Activated B cell treated with CpG ODN at 0.5 μM for 24 hours (primary cell): ENCODE results near the gene SETD1B. TPM values are rescaled to one million over a fixed set of nuclear protein-coding genes. Genes with fewer than 3 reads are reported as not detected.
A peak's percentile ranks its signal among the peaks of the same experiment; 100 is the strongest.
"Not testable (repeated sequence)": the region's sequence is repeated elsewhere in the genome, so short reads cannot be mapped to it uniquely, and the experiment has no call there.

ENCODE experiments used
- ATAC-seq: fragments of 200-7000 bp; cut with Tn5 transposase; one replicate; pipeline ENCODE4 v1.10.0; 2021; ENCODE audit warnings: low read depth, mild to moderate bottlenecking, moderate library complexity
- CTCF ChIA-PET: fragments of 350-600 bp; sonication (Branson Sonifier 250); formaldehyde crosslinking; loops from one replicate; lab custom pipeline; 2021; ENCODE audit warnings: antibody characterized with exemption; lab: Charles Lee
- POLR2A ChIA-PET: fragments of 350-600 bp; sonication (Branson Sonifier 250); formaldehyde crosslinking; loops from one replicate; lab custom pipeline; 2021; ENCODE audit warnings: antibody characterized with exemption; lab: Charles Lee
- DNase-seq: peaks from one replicate; pipeline ENCODE4 v3.0.0; 2022
- H3K27ac Mint-ChIP-seq: one replicate; pipeline ENCODE4 v1.8.0; 2020; ENCODE audit warnings: mixed read lengths
- H3K27me3 Mint-ChIP-seq: one replicate; pipeline ENCODE4 v1.8.0; 2021; ENCODE audit warnings: mixed read lengths
- H3K36me3 Mint-ChIP-seq: one replicate; pipeline ENCODE4 v1.8.0; 2021; ENCODE audit warnings: low read depth, mixed read lengths
- H3K4me1 Mint-ChIP-seq: one replicate; pipeline ENCODE4 v1.8.0; 2021; ENCODE audit warnings: mixed read lengths
- H3K4me3 Mint-ChIP-seq: one replicate; pipeline ENCODE4 v1.8.0; 2020; ENCODE audit warnings: mild to moderate bottlenecking, mixed read lengths
- H3K9me3 Mint-ChIP-seq: one replicate; pipeline ENCODE4 v1.8.0; 2020; ENCODE audit warnings: mixed read lengths
- intact Hi-C: fragments of 100-400 bp; cut with micrococcal nuclease; formaldehyde crosslinking; loops from one replicate; pipeline ENCODE4 v1.15.1; 2024
- total RNA-seq: library from RNA; stranded (reverse); gene quantifications from 2 replicates; pipeline ENCODE4 v1.2.3, GENCODE V29; 2022
- TF ChIP-seq, protein P1 (sequence below): fragments of 200-600 bp; IDR thresholded peaks from one replicate; pipeline ENCODE4 v1.8.0; 2022; ENCODE audit warnings: antibody characterized with exemption, mild to moderate bottlenecking

Gene SETD1B
- total RNA-seq, 1 donor from 2014 or later = 40.3 TPM

DNA sequence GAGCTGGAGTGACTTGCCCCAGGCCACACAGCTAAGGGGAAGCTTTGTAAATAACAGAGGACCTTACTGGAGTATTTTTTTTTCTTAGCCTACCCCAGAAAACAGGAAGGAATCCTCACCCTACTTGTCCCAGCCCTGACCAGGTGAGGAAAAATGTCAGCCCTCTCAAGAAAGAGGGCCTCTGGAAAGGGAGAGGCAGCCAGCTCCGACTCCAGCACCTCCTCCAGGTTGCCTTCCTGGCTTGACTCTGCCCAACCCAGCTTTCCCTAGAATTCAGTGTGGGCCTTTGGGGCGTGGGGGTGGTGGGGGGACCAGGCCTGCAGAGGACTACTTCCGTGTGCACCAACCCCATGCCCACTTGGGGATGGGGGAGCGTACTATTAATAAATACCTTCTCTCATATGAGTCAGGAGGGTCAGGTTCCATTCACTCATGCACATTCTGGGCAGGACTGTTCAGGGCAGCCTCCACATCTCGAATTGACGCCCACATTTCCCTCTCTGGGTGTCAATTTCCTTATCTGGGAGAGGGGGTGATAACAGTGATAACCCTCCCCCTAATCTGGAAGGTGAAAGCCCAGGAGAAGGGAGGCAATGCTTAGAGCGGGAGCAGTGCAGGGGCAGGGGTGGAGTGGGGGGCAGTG is 15.5 kb upstream of the SETD1B start:
- H3K27me3 Mint-ChIP-seq = no peaks in the 10 kb centered on the region
- H3K4me1 Mint-ChIP-seq = peaks cover 90% of the 10 kb centered on the region
- peak overlapping the region; percentile 99 for H3K27ac Mint-ChIP-seq
- H3K36me3 Mint-ChIP-seq = peaks cover 61% of the 10 kb centered on the region
- TF ChIP-seq, protein P1, sequence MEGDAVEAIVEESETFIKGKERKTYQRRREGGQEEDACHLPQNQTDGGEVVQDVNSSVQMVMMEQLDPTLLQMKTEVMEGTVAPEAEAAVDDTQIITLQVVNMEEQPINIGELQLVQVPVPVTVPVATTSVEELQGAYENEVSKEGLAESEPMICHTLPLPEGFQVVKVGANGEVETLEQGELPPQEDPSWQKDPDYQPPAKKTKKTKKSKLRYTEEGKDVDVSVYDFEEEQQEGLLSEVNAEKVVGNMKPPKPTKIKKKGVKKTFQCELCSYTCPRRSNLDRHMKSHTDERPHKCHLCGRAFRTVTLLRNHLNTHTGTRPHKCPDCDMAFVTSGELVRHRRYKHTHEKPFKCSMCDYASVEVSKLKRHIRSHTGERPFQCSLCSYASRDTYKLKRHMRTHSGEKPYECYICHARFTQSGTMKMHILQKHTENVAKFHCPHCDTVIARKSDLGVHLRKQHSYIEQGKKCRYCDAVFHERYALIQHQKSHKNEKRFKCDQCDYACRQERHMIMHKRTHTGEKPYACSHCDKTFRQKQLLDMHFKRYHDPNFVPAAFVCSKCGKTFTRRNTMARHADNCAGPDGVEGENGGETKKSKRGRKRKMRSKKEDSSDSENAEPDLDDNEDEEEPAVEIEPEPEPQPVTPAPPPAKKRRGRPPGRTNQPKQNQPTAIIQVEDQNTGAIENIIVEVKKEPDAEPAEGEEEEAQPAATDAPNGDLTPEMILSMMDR = no peak
- CTCF ChIA-PET = interaction anchor here (0.6 to 1.7 kb wide), 5 partner anchors 12 to 99 kb away, joined by 3 to 5 read pairs (median 3); no protein-coding TSS in a partner anchor
- no peaks in the 10 kb centered on the region for H3K9me3 Mint-ChIP-seq
- ATAC-seq (no peak), DNase-seq (no peak)
- peak overlapping the region; percentile 92 for H3K4me3 Mint-ChIP-seq
- intact Hi-C loops = no loop called here
- POLR2A ChIA-PET = interaction anchor here (0.6 to 33.0 kb wide), 8 partner anchors 0 to 358 kb away, joined by 3 to 1155 read pairs (median 5); partner anchors contain the start of genes RHOF and SETD1B

- ATAC-seq = peak; percentile 10
- CTCF ChIA-PET = interaction anchor here (1.0 to 11.1 kb wide), 4 partner anchors 9 to 237 kb away, joined by 3 to 635 read pairs (median 196); partner anchors contain the start of gene SETD1B
- Mint-ChIP-seq H3K27me3 (no peaks in the 10 kb centered on the region), H3K4me3 (peak overlapping the region; percentile 92), H3K4me1 (peaks cover 81% of the 10 kb centered on the region), H3K27ac (peak overlapping the region; percentile 99), H3K36me3 (peaks cover 58% of the 10 kb centered on the region), H3K9me3 (no peaks in the 10 kb centered on the region)
- POLR2A ChIA-PET = interaction anchor here (0.6 to 33.0 kb wide), 11 partner anchors 1 to 702 kb away, joined by 3 to 1155 read pairs (median 3); partner anchors contain the start of genes RHOF and SETD1B
- peak; percentile 56 for DNase-seq
- TF ChIP-seq, protein P1 = no peak
- intact Hi-C loops = loop anchor here (1.0 kb wide), 1 partner anchor 253 kb away; no protein-coding TSS in a partner anchor
Measured at GRCh38 chr12:121789233-121789781, 14.5 kb upstream of the SETD1B start.

- intact Hi-C loops = loop anchor here (1.0 to 5.0 kb wide), 3 partner anchors 8 to 254 kb away; no protein-coding TSS in a partner anchor
- TF ChIP-seq, protein P1 = no peak
- H3K36me3 Mint-ChIP-seq = peaks cover 53% of the 10 kb centered on the region
Measured at GRCh38 chr12:121789800-121790728, 13.7 kb upstream of the SETD1B start.

GRCh38 chr12:121790785-121791184 is 13.0 kb upstream of the SETD1B start:
- H3K27me3 Mint-ChIP-seq, H3K9me3 Mint-ChIP-seq, ATAC-seq, DNase-seq: not testable (repeated sequence)
- ChIA-PET POLR2A (interaction anchor here (0.9 to 33.0 kb wide), 6 partner anchors 3 to 1322 kb away, joined by 3 to 1155 read pairs (median 4); partner anchors contain the start of genes PSMD9, RHOF and SETD1B), CTCF (interaction anchor here (1.1 to 11.1 kb wide), 4 partner anchors 12 to 98 kb away, joined by 3 to 635 read pairs (median 196); partner anchors contain the start of genes PSMD9 and SETD1B)
- intact Hi-C loops = loop anchor here (1.0 to 5.0 kb wide), 2 partner anchors 8 to 237 kb away; no protein-coding TSS in a partner anchor
- Mint-ChIP-seq H3K27ac (peak overlapping the region; percentile 99), H3K36me3 (peaks cover 54% of the 10 kb centered on the region), H3K4me1 (peaks cover 80% of the 10 kb centered on the region), H3K4me3 (peak overlapping the region; percentile 92)

More at GRCh38 chr12:121789800-121790728, 13.7 kb upstream of the SETD1B start:
- Mint-ChIP-seq H3K4me1 (peaks cover 81% of the 10 kb centered on the region), H3K27ac (peak overlapping the region; percentile 99), H3K27me3 (no peaks in the 10 kb centered on the region), H3K9me3 (no peaks in the 10 kb centered on the region), H3K4me3 (peak overlapping the region; percentile 92)
- POLR2A ChIA-PET = interaction anchor here (0.6 to 33.0 kb wide), 13 partner anchors 2 to 702 kb away, joined by 3 to 1155 read pairs (median 3); partner anchors contain the start of genes PSMD9, RHOF and SETD1B
- ATAC-seq (peak; percentile 61), DNase-seq (peak; percentile 87)
- CTCF ChIA-PET = interaction anchor here (1.0 to 11.1 kb wide), 4 partner anchors 8 to 238 kb away, joined by 3 to 635 read pairs (median 196); partner anchors contain the start of gene SETD1B
